WTC11 (cell line): Measurements from ENCODE around the gene COPB2. TPM values are rescaled to one million over a fixed set of nuclear protein-coding genes. Genes with fewer than 3 reads are reported as not detected.

Experiments used
- ATAC-seq: fragments of 200-7000 bp; cut with Tn5 transposase; 2 replicates; pipeline ENCODE4 v1.10.0; 2021; ENCODE audit warnings: mild to moderate bottlenecking, moderate library complexity
- CTCF ChIA-PET: fragments of 300-600 bp; sonication (Branson Sonifier 250); formaldehyde crosslinking; loops from one replicate; lab custom pipeline; 2021; ENCODE audit warnings: antibody characterized with exemption; lab: Charles Lee
- POLR2A ChIA-PET: fragments of 350-600 bp; sonication (Branson Sonifier 250); formaldehyde crosslinking; loops from one replicate; lab custom pipeline; 2021; ENCODE audit warnings: antibody characterized with exemption; lab: Charles Lee
- DNase-seq: peaks from one replicate; pipeline ENCODE4 v3.0.0; 2021; ENCODE audit warnings: low spot score
- H3K27ac Mint-ChIP-seq: 2 replicates; pipeline ENCODE4 v1.8.0; 2021; ENCODE audit warnings: mixed read lengths
- H3K27me3 Mint-ChIP-seq: 2 replicates; pipeline ENCODE4 v1.8.0; 2021; ENCODE audit warnings: low read depth, mild to moderate bottlenecking, moderate library complexity, mixed read lengths
- H3K36me3 Mint-ChIP-seq: 2 replicates; pipeline ENCODE4 v1.8.0; 2021; ENCODE audit warnings: mixed read lengths
- H3K4me1 Mint-ChIP-seq: 2 replicates; pipeline ENCODE4 v1.8.0; 2022; ENCODE audit warnings: mixed read lengths
- H3K4me3 Mint-ChIP-seq: 2 replicates; pipeline ENCODE4 v1.8.0; 2021; ENCODE audit warnings: mild to moderate bottlenecking, moderate library complexity, mixed read lengths
- H3K9me3 Mint-ChIP-seq: 2 replicates; pipeline ENCODE4 v1.8.0; 2021; ENCODE audit warnings: mixed read lengths
- ATF3 ChIP-seq: sonication (generic); formaldehyde crosslinking; conservative IDR thresholded peaks from 2 replicates; pipeline ENCODE4 v1.8.1; 2022; ENCODE audit warnings: mild to moderate bottlenecking, missing genetic modification reagents
- GTF2I ChIP-seq: fragments of 250-450 bp; sonication (Bioruptor Pico); conservative IDR thresholded peaks from 2 replicates; pipeline ENCODE4 v1.4.0; 2021; ENCODE audit warnings: mild to moderate bottlenecking
- IRF2 ChIP-seq: sonication (generic); formaldehyde crosslinking; IDR thresholded peaks from 2 replicates; pipeline ENCODE4 v1.8.0; 2022; ENCODE audit warnings: low read depth, missing genetic modification reagents, borderline replicate concordance
- JUN ChIP-seq: sonication (generic); formaldehyde crosslinking; IDR thresholded peaks from 2 replicates; pipeline ENCODE4 v1.8.0; 2023; ENCODE audit warnings: mild to moderate bottlenecking, missing genetic modification reagents
- MYBL2 ChIP-seq: sonication (generic); formaldehyde crosslinking; IDR thresholded peaks from 2 replicates; pipeline ENCODE4 v1.8.1; 2023; ENCODE audit warnings: mild to moderate bottlenecking, moderate library complexity, missing genetic modification reagents
- NR1H2 ChIP-seq: sonication (generic); formaldehyde crosslinking; IDR thresholded peaks from 2 replicates; pipeline ENCODE4 v1.9.0; 2021; ENCODE audit warnings: mild to moderate bottlenecking, moderate library complexity, missing genetic modification reagents
- NR3C1 ChIP-seq: sonication (generic); formaldehyde crosslinking; conservative IDR thresholded peaks from 2 replicates; pipeline ENCODE4 v1.8.1; 2023; ENCODE audit warnings: low read depth, mild to moderate bottlenecking, missing genetic modification reagents
- STAT6 ChIP-seq: sonication (generic); formaldehyde crosslinking; conservative IDR thresholded peaks from 2 replicates; pipeline ENCODE4 v1.8.1; 2023; ENCODE audit warnings: mild to moderate bottlenecking, low read depth, missing genetic modification reagents, moderate library complexity
- TCF7 ChIP-seq: sonication (generic); formaldehyde crosslinking; IDR thresholded peaks from 2 replicates; pipeline ENCODE4 v1.8.0; 2022; ENCODE audit warnings: mild to moderate bottlenecking, low read depth, missing genetic modification reagents, moderate library complexity
- TP53 ChIP-seq: sonication (generic); formaldehyde crosslinking; IDR thresholded peaks from 2 replicates; pipeline ENCODE4 v1.8.1; 2023; ENCODE audit warnings: mild to moderate bottlenecking, missing genetic modification reagents
- ZBTB43 ChIP-seq: sonication (generic); formaldehyde crosslinking; IDR thresholded peaks from 2 replicates; pipeline ENCODE4 v1.8.1; 2023; ENCODE audit warnings: mild to moderate bottlenecking, missing genetic modification reagents
- ZNF232 ChIP-seq: sonication (generic); formaldehyde crosslinking; IDR thresholded peaks from 2 replicates; pipeline ENCODE4 v1.8.0; 2022; ENCODE audit warnings: mild to moderate bottlenecking, missing genetic modification reagents
- ZNF263 ChIP-seq: sonication (generic); formaldehyde crosslinking; IDR thresholded peaks from 2 replicates; pipeline ENCODE4 v1.8.1; 2022; ENCODE audit warnings: low read depth, mild to moderate bottlenecking, moderate library complexity, missing genetic modification reagents
- ZNF317 ChIP-seq: sonication (generic); formaldehyde crosslinking; IDR thresholded peaks from 2 replicates; pipeline ENCODE4 v1.8.1; 2023; ENCODE audit warnings: low read depth, mild to moderate bottlenecking, moderate library complexity, missing genetic modification reagents, borderline replicate concordance
- ZNF671 ChIP-seq: fragments of 250-450 bp; sonication (Bioruptor Pico); IDR thresholded peaks from 2 replicates; pipeline ENCODE4 v1.8.0; 2021; ENCODE audit warnings: mild to moderate bottlenecking
- total RNA-seq: library from RNA; stranded (reverse); gene quantifications from 3 replicates; pipeline ENCODE4 v1.2.3, GENCODE V29; 2021
- TF ChIP-seq, protein P1 (sequence below): sonication (generic); formaldehyde crosslinking; IDR thresholded peaks from 2 replicates; pipeline ENCODE4 v1.8.0; 2023; ENCODE audit warnings: mild to moderate bottlenecking, missing genetic modification reagents

Gene COPB2
- total RNA-seq, 1 experiment from 2014 or later, result 141 TPM

DNA sequence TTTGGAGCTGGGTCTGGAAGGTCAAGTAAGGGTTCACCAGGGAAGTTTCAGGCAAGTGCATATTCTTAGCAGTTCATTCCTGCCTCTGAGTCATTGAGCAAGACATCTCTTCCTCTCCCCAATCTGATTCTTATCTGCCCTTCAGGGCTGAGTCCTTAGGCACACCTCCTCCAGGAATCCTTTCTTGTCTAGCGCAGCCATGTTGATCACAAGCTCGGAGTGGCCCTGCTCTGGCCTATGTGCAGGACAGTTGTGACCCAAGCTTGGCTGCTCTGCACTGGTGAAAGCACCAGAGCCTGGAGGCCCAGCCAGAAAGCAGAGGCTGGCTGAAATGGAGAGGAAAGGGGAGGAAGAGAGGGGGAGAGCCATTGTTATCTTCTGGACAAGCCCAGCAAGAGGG lies 76.5 kb downstream of the COPB2 start (continued):
- TF ChIP-seq STAT6 (CRISPR knock-in tag) (no peak), NR3C1 (no peak)

DNA sequence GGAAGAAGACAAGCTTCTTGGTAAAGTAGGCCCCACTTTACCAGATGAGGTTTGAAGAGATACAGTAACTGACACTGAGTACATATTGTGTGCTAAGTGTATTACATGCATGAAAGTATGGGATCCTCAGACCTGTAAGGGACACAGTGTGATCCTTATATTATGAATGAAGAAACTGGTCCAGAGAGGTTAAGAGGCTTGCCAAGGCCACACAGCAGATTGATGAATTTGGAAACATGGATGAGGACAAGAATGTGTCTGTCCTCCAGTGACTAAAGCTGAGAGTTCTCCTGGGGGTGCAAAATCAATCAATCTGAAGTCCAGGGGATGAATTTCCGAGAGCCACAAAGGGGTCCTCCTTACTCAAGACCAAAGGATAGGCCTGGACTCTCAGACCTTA lies 77.0 kb downstream of the COPB2 start:
- DNase-seq, result no peak
- ATAC-seq, result no peak
- Mint-ChIP-seq H3K9me3 (no peaks in the 10 kb centered on the region), H3K27me3 (no peaks in the 10 kb centered on the region; the same call in none of the 2 replicates), H3K4me3 (no peak overlapping the region), H3K36me3 (no peaks in the 10 kb centered on the region), H3K27ac (no peak overlapping the region), H3K4me1 (peaks cover 10% of the 10 kb centered on the region; the same call in 1 of the 2 replicates)
- POLR2A ChIA-PET, result no interaction called here
- TF ChIP-seq ZNF232 (CRISPR knock-in tag), result no peak
- CTCF ChIA-PET, result interaction anchor here (0.8 kb wide), 1 partner anchor 17 kb away, joined by 3 read pairs; no protein-coding TSS in a partner anchor

GRCh38 chr3:139311557-139311956 lies 77.9 kb downstream of the COPB2 start:
- ChIA-PET CTCF (interaction anchor here (0.7 to 5.6 kb wide), 5 partner anchors 8 to 388 kb away, joined by 3 to 36 read pairs (median 3); no protein-coding TSS in a partner anchor), POLR2A (no interaction called here)
- no peak overlapping the region for H3K4me3 Mint-ChIP-seq
- TF ChIP-seq TP53 (no peak), ZNF263 (CRISPR knock-in tag) (no peak), ATF3 (CRISPR knock-in tag) (no peak), NR1H2 (CRISPR knock-in tag) (no peak), ZNF317 (no peak), ZNF671 (no peak), IRF2 (CRISPR knock-in tag) (no peak), GTF2I (CRISPR knock-in tag) (no peak), ZBTB43 (CRISPR knock-in tag) (no peak)
- TF ChIP-seq, protein P1, sequence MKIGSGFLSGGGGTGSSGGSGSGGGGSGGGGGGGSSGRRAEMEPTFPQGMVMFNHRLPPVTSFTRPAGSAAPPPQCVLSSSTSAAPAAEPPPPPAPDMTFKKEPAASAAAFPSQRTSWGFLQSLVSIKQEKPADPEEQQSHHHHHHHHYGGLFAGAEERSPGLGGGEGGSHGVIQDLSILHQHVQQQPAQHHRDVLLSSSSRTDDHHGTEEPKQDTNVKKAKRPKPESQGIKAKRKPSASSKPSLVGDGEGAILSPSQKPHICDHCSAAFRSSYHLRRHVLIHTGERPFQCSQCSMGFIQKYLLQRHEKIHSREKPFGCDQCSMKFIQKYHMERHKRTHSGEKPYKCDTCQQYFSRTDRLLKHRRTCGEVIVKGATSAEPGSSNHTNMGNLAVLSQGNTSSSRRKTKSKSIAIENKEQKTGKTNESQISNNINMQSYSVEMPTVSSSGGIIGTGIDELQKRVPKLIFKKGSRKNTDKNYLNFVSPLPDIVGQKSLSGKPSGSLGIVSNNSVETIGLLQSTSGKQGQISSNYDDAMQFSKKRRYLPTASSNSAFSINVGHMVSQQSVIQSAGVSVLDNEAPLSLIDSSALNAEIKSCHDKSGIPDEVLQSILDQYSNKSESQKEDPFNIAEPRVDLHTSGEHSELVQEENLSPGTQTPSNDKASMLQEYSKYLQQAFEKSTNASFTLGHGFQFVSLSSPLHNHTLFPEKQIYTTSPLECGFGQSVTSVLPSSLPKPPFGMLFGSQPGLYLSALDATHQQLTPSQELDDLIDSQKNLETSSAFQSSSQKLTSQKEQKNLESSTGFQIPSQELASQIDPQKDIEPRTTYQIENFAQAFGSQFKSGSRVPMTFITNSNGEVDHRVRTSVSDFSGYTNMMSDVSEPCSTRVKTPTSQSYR (CRISPR knock-in tag), result no peak
- peaks cover 10% of the 10 kb centered on the region; the same call in 1 of the 2 replicates for H3K4me1 Mint-ChIP-seq
- no peak for ATAC-seq
- H3K27me3 Mint-ChIP-seq, result no peaks in the 10 kb centered on the region; the same call in none of the 2 replicates
- H3K27ac Mint-ChIP-seq, result no peak overlapping the region
- no peaks in the 10 kb centered on the region for H3K36me3 Mint-ChIP-seq
- H3K9me3 Mint-ChIP-seq, result no peaks in the 10 kb centered on the region
- DNase-seq, result no peak

GRCh38 chr3:139310474-139310933 lies 78.9 kb downstream of the COPB2 start:
- peaks cover 14% of the 10 kb centered on the region for H3K4me1 Mint-ChIP-seq
- no peaks in the 10 kb centered on the region for H3K9me3 Mint-ChIP-seq
- POLR2A ChIA-PET, result no interaction called here
- no peak for TF ChIP-seq JUN (CRISPR knock-in tag)
- TF ChIP-seq ZNF232 (CRISPR knock-in tag), result no peak
- TF ChIP-seq MYBL2 (CRISPR knock-in tag), result no peak
- TF ChIP-seq TCF7 (CRISPR knock-in tag), result no peak
- H3K27me3 Mint-ChIP-seq, result no peaks in the 10 kb centered on the region; the same call in none of the 2 replicates
- H3K36me3 Mint-ChIP-seq, result no peaks in the 10 kb centered on the region
- no peak overlapping the region for H3K27ac Mint-ChIP-seq
- no peak for ATAC-seq
- DNase-seq, result no peak
- CTCF ChIA-PET, result interaction anchor here (0.9 to 5.6 kb wide), 3 partner anchors 9 to 349 kb away, joined by 4 to 36 read pairs (median 4); no protein-coding TSS in a partner anchor
- H3K4me3 Mint-ChIP-seq, result no peak overlapping the region
